Stimulated activated CD4-positive, alpha-beta T cell treated with anti-CD3 and anti-CD28 coated beads, Interleukin-4, amount 100 ng/mL, for 24 hours (primary cell): ENCODE measurements around the gene SGK2.

Experiments
- DNase-seq: peaks from one replicate; pipeline ENCODE4 v3.0.0-alpha.2; 2020

SGK2 gene

DNA sequence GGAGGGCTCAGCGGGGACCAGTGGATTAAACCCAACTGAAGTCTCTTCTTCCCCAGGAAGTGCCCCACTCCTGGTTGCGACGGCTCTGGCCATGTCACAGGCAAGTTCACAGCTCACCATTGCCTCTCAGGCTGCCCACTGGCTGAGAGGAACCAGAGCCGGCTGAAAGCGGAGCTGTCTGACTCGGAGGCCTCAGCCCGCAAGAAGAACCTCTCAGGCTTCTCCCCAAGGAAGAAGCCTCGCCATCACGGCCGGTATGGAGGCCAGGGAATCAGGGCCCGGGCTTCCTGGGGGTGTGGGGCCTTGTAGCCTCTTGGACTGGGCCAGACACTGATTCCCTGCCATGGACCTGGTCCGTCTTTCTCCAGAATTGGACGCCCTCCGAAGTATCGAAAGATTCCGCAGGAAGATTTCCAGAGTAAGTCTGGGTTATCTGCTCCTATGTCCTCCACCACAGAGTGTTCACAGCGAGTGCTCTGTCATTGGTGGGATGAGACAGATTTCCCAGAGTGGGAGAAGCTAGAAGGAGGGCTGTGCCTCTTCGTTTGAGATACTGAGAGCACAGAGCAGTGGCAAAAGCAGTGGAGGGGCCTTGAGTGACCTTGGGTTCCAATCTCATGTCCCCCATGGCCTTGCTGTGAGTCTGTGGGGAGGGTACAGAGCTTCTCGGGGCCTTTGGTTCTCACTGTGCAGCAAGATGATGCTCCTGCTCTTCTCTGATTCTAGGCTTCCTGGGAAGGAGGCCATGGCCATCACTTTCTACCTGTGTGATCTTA lies 22.6 kb upstream of the SGK2 start:
- DNase-seq: no peak

DNA sequence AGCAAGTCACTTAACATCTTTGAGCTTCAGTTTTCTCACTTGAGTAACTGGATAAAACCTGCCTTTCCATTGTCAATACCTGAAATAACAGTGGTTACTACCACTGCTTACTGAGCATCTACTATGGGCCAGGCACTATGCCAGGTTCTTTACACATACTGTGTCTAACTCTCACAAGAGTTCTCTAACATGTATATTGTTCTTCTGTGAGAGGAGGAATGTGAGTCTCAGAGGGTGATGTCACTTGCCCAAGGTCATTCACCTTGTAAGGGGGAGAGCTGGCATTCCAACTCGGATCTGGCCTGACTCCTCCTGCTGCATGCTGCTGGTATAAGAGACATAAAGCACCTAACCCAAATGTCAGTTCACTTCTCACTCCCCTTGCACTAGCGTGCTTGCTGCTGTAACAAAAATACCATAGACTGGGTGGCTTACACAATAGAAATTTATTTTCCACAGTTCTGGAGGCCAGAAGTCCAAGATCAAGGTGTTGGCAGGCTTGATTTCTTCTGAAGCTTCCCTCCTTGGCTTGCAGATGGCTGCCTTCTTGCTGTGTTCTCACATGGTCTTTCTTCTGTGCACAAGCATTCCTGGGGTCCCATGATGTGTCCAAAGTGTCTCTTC lies 21.9 kb upstream of the SGK2 start:
- DNase-seq: no peak

- DNase-seq: peak; percentile 55
Observed at GRCh38 chr20:43537921-43538877, 20.6 kb upstream of the SGK2 start.

DNA sequence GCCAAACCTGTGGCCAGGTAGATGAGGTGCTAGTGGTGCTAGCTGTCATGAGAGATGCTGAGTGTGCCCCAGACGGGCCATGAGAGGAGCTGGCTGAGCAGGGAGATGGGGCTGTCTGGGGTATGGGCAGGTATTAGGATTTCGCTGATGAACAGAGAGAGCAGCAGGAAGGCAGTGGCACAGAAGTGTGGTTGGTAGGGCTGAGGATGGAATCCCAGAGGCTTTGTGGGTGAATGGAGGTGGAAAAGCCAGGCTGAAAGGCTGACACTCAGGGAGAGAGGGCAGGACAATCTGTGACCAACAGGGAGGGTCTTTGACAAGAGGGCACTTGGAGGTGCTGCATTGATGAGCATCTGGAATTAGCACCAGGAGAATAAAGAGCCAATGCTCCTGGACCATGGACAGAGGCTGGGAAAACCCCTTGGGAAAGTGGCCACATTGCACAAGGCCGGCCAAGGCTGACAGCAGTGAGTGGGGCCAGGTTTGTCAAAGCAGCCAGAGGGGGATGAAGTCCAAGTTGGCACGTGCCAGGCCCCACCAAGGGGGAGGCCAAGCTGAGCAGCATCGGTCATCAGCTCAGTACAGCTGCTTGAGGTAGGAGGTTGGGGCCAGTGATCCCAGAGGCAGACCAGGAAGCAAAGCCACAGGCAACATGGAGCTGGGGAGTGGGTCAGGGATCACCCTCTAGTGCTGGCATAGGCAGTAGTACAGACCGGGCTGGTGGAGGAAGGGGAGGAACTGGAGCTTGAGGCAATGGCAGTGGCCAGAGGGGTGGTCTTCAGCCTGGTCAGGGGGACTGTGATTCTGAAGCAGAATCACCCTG lies 19.7 kb upstream of the SGK2 start:
- DNase-seq: no peak

DNA sequence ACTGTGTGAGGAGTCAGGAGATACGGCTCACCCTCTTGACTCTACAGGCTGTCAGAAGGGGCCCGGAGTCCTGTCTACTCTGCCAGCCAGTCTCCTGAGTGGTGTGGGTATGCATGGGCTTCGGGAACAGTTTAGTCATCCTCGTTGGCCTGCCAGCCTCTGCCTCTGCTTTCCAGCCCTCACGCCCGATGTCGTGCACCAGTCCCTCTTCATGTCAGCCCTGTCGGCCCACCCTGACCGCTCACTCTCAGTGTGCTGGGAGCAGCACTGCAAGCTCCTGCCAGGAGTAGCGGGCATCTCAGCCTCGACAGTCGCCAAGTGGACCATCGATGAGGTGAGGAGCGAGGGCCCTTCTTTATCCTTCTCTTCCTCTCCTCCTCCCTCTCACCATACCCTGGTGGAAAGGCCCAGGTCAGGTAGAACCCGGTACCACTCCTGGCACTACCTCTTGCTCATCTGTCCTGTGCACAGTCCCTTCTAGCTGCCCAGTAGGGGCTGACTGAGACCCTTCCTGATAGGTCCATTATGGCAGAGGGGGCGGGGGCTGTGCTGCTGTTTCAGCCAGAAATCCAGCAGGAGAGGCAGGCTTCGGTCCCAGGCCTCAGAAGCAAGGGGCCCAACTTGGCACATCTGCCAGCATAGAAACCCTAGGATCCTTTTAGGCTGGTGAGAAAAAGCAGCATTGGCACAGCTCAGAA lies 18.7 kb upstream of the SGK2 start:
- no peak for DNase-seq

DNA sequence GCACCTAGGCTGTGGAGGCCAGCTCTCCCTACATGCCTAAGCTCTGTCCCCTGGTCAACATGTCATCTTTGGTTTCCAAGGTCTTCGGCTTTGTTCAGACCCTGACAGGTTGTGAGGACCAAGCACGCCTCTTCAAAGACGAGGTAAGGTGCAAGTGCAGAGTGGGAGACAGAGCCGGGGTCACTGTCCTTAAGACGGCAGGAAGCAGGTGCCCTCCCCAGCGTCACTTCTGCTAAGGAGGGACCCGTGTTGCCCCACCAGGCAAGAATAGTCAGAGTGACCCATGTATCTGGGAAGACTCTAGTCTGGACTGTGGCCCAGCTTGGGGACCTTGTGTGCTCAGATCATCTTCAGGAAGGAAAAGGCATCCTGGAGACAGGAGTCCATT lies 18.2 kb upstream of the SGK2 start:
- no peak for DNase-seq

GRCh38 chr20:43541214-43541613 lies 17.6 kb upstream of the SGK2 start:
- DNase-seq: no peak

DNA sequence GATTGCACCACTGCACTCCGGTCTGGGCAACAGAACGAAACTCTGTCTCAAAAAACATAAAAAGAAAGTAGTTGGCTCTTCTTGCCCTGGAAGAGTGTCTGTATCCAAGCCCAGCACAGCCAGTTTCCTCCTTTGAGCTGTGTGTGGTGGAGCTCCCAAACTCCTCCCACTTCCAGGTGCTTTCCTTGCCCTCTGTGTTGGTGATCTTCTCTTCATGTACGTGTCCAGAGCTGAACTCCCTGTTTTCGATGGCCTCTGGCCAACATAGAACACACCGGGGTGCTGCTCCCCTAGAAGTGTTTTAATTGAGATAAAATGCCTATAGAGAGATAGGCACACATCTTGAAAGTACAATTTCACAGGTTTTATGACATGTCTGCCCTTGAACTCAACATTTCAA lies 16.7 kb upstream of the SGK2 start:
- no peak for DNase-seq

DNA sequence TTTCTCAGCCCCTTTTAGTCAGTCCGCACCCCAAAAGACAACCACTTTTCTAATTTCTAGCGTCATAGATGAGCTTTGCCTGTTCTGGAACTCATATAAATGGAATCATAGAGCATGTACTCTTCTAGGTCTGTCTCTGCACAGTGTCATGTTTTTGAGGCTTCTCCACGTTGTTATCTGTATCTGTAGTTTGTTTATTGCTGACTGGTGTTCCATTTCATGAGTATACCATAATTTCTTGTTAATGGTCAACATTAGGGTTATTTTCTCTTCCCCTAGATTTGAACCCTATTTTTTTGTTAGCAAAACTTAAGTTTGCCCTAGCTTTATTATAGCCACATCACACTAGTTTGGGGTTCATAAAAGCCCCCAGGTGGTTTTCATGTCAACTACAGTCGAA lies 16.2 kb upstream of the SGK2 start:
- no peak for DNase-seq

DNA sequence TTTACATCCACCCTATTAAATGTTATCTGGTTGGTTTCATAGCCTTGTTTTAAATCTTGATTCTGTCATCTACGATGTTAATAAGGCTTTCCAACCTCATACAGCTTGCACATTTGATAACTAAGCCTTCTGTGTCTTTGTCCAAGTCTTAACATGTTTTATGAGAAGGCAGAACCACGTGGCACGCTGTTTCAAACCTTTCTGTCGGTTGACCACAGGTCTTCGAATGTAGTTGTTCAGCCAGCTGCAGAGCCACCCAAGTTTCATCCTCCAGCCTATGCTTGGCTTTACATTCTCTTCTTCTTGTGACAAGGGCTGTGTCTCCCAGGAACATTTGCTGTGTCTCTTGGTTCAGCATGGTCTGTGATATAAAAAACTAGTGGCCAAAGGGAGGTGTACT lies 15.7 kb upstream of the SGK2 start:
- DNase-seq: no peak

DNA sequence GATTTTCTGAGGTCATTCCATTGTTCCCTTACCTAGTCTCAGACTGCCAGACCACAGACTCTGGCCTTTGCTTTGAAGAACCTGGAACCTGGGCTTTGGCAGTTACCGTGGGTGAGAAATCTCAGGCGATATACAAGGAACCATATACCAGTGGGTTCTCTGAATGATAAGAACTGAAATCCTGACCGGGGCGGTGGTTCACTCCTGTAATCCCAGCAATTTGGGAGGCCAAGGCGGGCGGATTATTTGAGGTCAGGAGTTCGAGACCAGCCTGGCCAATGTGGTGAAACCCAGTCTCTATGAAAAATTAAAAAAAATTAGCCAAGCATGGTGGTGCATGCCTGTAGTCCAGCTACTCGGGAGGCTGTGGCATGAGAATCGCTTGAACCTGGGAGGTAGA lies 14.3 kb upstream of the SGK2 start:
- no peak for DNase-seq

DNA sequence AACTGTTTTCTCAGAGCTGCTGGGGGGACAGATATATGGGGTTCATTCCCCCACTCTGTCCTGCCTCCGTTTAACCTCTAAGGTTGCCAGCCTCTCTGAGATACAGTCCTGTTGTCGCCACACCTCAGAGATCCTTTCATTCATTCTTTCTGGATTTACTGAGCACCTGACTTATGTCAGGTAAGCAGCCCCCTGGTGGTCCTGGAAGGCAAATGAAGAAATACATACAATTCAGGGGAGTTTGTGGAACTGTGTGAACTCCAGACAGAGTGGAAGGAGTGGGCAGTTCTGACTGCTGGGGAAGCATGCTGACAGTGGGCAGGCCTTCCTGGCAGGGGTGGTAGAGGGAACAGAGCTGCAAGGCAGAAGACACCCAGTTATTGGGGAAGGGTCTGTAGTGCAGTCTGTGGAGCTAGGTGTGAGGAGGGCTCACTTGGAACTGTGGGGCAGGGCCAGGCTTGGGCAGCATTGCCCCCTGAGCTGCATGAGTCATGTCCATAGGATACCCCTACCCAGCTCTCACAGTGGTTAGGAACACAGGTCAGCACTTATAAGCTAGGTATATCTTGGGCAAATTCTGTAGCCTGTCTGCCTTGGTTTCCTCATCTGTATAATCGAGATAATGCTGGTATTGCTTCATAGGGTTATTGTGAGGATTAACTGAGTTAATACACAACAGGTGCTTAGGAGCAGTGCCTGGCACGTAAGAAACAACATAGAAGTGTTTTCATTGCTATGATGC lies 12.8 kb upstream of the SGK2 start:
- DNase-seq: no peak

- DNase-seq: no peak
Observed at GRCh38 chr20:43548273-43548880, 10.4 kb upstream of the SGK2 start.

- DNase-seq: no peak
Observed at GRCh38 chr20:43549416-43550065, 9.3 kb upstream of the SGK2 start.

DNA sequence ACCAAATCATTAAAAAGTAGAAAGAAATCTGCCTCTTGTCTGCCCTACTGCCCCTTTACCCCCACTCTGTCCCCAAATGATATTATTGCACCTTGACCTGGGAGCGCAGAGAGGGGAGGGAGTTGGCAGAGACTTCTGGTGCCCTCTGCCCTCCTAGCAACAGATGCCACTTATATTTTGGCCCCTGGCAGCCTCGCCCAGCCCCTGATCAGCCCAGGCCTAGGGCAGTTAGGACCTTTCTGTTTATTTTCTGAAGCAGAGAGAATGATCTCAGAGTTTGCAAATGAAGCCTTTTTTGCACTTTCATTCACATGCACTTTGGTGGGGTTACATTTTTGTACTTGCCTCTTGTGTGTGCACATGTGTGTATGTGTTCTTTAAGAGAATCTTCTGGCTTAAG lies 8.4 kb upstream of the SGK2 start:
- no peak for DNase-seq

GRCh38 chr20:43554369-43554768 lies 4.5 kb upstream of the SGK2 start:
- no peak for DNase-seq

GRCh38 chr20:43559147-43559987 lies 540 bp downstream of the SGK2 start:
- no peak for DNase-seq

DNA sequence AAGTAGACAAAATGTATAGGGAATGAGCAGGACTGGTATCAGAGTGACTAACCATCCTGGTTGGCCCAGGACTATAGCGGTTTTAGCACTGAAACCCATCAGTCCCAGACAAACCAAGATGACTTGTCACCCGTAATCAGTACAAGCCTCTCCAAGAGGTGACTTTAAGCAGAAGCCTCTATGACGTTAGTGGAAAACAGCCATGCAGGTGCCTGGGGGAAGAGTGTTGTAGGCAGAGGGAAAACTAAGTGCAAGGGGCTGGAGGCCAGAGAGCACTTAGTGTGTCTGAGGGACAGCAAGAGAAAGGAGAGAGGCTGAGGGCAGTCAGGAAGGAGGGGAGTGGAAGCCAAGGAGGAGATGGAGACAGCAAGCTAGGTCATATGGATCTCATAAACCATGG lies 2.1 kb downstream of the SGK2 start:
- DNase-seq: no peak

DNA sequence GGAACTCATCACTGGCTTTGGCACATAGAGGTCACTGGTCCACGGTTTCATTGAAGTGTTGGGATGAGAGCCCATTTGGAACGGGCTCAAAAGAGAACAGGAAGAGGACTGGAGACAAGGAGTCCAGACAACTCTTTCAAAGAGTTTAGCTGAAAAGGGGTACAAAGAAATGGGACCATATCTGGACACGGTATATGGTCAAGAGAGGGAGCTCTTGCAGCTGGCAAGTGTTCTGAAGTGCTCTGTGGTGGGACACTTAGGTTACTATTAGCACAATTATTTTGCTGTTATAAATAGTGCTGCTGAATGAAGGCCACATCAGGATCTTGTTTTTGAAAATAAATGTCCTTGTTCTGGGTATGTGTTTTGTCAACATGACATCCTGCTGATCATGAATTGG lies 4.6 kb downstream of the SGK2 start:
- no peak for DNase-seq

- no peak for DNase-seq
Observed at GRCh38 chr20:43563991-43564390, 5.2 kb downstream of the SGK2 start.
